Suppressor macrophage (primary cell): ENCODE data around the gene RTN4IP1.
"Not testable (repeated sequence)": the region's sequence is repeated elsewhere in the genome, so short reads cannot be mapped to it uniquely, and the experiment has no call there.

Experiments
- DNase-seq, 4 experiments: peaks; one replicate each; pipeline ENCODE4 v3.0.0-alpha.2; 2020 to 2022

The RTN4IP1 gene

GRCh38 chr6:106627760-106628159 is 1.5 kb downstream of the RTN4IP1 start:
- DNase-seq = not testable (repeated sequence)

DNA sequence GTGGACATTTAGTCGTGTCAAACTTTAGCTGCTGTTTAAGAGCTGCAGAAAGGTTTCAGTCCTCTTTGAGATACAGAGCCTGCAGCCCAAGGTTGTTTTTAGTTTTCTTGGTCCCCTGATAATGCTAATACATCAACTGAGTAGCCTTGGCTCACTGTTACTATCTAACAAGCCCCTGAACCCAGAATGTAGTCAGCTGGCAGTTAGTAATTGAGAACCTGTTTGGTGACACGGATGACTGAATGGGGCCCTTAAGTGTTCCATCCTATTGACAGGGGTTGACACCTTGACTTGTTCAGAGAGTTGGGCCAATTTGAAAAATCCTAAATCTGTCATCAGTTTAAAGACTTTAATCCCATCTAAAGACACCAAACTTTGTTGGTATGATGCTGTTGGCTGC is 2.8 kb downstream of the RTN4IP1 start:
- no peak for DNase-seq

DNA sequence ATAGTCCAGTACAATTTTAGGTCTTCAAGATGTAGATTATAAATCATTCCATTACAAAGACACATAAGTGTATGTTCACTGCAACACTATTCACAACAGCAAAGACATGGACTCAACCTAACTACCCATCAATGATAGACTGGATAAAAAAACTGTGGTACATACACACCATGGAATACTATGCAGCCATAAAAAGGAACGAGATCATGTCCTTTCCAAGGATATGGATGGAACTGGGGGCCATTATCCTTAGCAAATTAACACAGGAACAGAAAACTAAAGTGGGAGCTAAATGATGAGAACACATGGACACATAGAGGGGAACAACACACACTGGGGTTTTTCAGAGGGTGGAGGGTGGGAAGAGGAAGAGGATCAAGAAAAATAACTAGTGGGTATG is 6.3 kb downstream of the RTN4IP1 start:
- DNase-seq = no peak

DNA sequence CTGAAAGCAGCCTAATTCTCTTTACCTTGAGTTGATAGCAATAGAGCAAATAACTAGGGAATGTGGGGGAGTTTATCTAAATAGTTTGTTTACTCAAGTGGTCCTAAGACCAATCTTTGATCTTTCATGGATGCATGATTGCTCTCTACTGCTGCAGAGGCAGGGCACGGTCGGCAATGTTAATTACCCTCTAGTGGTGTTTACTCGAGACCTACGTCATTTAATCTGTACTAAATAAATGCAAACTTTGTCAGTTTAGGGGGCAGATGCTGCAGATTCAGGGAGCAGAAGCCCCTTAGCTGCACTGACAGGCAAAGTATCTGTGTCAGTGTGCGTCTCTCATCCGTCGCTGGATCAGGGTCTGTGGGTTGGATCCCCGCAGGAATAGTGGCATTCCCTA is 6.9 kb downstream of the RTN4IP1 start:
- no peak for DNase-seq

- DNase-seq = no peak
These were observed 8.2 kb downstream of the RTN4IP1 start for GRCh38 chr6:106620931-106621672.

DNA sequence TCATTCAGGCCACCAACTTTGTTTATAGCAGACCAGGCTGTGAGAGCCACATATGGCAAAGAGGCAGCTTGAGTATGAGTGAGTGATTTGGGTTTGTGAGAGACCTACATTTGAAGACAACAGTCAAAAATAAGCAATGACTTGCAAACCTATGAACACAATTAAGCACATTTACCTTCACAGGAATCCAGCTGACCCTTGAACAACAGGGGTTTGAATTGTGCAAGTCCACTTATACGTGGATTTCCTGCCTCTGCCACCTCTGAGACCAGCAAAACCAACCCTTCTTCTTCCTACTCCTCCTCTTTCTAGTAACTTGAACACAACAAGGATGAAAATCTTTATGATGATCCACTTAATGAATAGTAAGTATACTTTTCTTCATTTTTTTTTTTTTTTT is 10.1 kb downstream of the RTN4IP1 start:
- no peak for DNase-seq

GRCh38 chr6:106618324-106618723 is 11.0 kb downstream of the RTN4IP1 start:
- no peak for DNase-seq

- DNase-seq = no peak
These were observed 11.4 kb downstream of the RTN4IP1 start for GRCh38 chr6:106617857-106618256.

GRCh38 chr6:106617302-106617701 is 12.0 kb downstream of the RTN4IP1 start:
- DNase-seq = no peak

DNA sequence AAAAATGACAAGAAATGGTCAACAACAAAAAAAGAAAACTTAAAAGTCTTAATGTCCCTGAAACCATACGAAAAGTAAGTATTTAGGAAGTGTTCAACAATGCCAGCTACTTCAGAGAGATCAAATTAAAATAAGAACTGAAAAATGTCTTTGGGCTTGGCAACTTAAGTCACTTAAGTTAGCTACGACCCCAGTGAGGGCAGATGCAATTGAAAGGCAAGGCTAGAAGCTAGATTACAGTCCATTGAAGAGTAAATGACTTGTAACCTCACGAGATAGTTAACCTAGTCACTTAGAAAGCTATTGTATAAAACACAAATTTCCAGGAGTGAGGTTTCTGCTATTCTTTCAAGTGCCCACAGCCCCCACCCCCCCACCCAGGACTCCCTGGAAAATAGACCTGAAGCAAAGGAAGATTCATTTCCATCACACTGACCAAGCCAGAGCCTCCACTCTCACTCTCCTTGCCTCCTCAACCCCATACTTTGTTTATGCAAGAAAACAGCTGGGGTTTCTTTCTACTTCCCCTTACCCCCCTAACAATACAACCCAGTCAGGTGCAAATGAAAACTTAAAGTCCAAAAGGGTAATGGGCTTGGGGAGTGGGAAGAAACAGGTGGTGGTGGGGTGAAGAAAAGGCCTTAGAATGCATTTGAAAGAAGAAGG is 14.6 kb downstream of the RTN4IP1 start:
- DNase-seq = no peak

- no peak for DNase-seq
These were observed 15.1 kb downstream of the RTN4IP1 start for GRCh38 chr6:106614166-106614565.

DNA sequence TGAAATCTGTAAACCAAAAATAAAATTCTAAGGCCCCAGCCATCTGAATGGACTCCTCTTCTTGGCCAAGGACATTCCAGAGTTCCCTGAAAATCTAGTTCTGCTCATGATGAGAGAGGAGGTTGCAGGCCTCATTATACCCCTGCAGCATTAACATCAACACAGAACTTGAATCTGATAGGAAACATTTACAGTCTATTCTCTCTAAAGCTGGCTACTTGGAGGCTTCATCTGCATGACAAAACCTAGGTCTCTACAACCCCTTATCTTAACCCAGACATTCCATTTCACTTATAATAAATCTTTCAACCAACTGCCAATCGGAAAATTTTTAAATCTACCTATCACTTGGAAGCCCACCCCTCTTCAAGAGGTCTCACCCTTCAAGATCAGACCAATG is 15.7 kb downstream of the RTN4IP1 start:
- DNase-seq = no peak

- no peak for DNase-seq
These were observed 16.5 kb downstream of the RTN4IP1 start for GRCh38 chr6:106612671-106613416.

GRCh38 chr6:106611030-106611429 is 18.3 kb downstream of the RTN4IP1 start:
- no peak for DNase-seq

GRCh38 chr6:106609699-106610098 is 19.6 kb downstream of the RTN4IP1 start:
- peak in 3 of 4 experiments; percentile 13 to 30 (median 24) for DNase-seq

DNA sequence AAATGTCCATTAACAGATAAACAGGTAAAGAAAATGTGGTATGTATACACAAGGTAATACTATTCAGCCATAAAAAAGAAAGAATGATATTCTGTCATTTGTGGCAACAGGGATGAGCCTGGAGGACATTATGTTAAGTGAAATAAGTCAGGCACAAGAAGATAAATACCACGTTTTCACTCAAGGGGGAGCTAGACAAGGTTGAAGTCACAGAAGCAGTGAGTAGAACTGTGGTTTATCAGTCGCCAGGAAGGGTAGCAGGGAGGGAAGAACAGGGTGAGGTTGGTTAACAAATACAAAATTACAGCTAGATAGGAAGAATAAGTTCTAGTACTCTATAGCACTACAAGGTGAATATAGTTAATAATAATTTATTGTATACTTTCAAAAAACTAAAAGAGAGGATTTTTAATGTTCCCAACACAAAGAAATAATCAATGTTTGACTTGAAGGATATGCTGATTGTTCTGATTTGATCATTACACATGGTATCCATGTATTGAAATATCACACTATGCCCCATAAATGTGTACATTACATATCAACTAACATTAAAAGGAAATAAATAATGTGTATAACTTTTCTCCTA is 21.1 kb downstream of the RTN4IP1 start:
- DNase-seq = peak; percentile 64 to 77 (median 71)

GRCh38 chr6:106600329-106600728 is 29.0 kb downstream of the RTN4IP1 start:
- no peak for DNase-seq

DNA sequence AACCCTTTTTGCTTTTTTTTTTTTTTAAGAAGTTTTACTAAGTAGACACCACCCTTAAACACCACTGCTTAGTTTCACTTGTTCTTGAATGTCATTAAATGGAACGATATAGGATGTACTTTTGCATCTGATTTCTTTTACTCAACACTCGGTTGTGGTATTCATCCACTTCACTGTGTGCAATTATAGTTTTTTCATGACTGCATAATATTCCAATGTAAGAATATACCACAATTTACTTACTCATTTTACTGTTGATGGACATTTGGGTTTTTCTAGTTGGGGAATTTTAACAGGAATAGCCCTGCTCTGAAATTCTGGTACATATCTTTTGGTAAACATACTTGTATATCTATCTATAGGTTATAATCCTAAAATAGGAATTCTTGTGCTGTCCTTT is 29.9 kb downstream of the RTN4IP1 start:
- DNase-seq = no peak

DNA sequence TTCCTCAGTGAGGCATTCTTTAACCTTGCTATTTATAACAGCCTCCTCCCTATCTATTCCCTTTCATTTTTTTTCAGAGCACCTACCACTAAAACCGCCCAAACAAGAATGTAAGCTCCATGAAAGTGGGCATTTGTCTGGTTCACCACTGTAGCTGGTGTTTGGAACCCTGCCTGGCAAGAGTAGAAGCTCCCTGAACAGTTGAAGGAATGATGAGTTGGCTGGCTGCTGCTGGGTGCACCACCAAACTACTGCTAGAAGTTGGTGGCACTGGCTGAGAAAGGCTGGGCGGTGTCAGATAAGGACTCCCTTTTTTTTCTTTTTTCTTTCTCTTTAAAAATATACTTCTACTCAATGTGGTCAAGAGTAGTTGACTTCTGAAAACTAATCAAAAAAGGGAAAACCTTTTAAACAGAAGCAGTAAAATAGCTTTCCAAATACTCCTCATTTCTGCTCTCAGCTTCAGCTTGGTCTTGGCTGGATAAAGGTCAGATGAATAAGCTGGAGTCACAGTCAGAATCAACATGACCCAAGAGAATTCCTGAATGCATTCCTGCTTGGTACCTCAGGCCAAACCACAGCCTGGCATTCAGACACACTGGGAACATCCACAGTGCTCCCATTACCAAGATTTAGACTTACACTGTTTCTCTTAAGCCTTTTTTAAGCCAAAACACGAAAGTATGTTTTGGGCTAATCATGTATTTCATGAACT is 38.0 kb downstream of the RTN4IP1 start:
- peak in 1 of 4 experiments; percentile 24 for DNase-seq

GRCh38 chr6:106588937-106589336 is 40.4 kb downstream of the RTN4IP1 start:
- DNase-seq = not testable (repeated sequence)

- DNase-seq = no peak
These were observed 42.4 kb downstream of the RTN4IP1 start for GRCh38 chr6:106586815-106587415.

DNA sequence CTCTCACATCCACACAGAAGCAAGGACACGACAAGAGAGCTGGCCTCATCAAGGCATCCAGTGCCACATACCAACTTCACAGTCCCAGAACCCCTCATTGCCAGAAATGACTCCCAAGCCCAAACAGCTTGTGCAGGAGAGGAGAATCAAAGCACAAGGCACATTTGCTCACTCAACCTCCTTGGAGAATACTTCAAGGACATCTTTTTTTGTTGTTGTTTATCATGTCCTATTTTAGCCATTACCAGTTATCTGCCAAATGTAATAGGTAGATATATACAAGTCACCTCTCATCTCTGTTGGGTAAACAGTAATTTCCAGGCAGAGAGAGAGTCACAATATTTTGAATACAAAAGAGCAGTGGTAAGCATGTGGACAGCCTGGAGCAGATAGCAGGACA is 47.8 kb downstream of the RTN4IP1 start:
- no peak for DNase-seq
